ENCODE results near the gene THADA.

DNA sequence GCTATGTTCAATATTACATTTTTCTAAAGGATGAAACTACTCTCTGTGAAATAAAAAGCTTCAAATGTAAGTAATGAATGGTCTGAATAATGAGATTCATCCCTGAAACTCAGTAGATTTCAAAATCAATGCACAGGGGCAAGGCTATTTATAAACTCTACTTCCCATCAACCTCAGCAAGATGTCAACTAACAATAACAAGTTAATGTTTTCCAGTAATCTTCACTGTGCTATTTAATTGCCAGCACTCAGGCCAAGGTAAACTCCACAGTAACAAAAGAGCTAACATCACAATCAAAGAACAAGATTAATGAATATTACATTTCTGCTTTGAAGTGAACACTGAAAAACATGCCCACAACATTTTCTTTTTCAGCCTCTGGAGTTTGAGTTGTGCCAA lies 225.1 kb downstream of the THADA start:
- TF ChIP-seq, protein P1, sequence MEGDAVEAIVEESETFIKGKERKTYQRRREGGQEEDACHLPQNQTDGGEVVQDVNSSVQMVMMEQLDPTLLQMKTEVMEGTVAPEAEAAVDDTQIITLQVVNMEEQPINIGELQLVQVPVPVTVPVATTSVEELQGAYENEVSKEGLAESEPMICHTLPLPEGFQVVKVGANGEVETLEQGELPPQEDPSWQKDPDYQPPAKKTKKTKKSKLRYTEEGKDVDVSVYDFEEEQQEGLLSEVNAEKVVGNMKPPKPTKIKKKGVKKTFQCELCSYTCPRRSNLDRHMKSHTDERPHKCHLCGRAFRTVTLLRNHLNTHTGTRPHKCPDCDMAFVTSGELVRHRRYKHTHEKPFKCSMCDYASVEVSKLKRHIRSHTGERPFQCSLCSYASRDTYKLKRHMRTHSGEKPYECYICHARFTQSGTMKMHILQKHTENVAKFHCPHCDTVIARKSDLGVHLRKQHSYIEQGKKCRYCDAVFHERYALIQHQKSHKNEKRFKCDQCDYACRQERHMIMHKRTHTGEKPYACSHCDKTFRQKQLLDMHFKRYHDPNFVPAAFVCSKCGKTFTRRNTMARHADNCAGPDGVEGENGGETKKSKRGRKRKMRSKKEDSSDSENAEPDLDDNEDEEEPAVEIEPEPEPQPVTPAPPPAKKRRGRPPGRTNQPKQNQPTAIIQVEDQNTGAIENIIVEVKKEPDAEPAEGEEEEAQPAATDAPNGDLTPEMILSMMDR (IDR thresholded peaks at IDR 0.05): no peak
- no peak for TF ChIP-seq POLR2A (IDR thresholded peaks at IDR 0.05)
